SKM-1 treated with dmso at 0.1 percent for 144 hours (cell line): ENCODE measurements around the gene ITGB6.

Experiments used
- DNase-seq: peaks from one replicate; lab custom pipeline; 2025; ENCODE audit not compliant: unreplicated experiment; lab: John Stamatoyannopoulos, UW

Gene ITGB6

DNA sequence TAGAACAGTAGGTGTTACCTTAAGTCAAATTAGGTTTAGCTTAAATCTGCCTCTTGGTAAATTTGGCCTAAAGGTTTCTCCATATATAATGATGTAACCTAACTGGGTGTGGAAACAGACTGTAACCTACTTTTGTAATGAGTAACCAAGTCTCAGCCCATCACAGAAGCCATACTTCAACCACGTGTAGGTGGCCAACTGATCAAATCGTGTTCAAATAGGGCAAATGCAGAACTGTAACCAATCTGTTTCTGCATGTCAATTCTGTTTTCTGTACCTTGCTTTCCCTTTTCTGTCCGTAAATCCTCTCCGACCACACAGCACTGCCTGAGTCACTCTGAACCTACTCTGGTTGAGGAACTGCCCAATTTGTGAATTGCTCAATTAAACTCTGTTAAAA lies 103.7 kb downstream of the ITGB6 start:
- DNase-seq: peak; percentile 68

DNA sequence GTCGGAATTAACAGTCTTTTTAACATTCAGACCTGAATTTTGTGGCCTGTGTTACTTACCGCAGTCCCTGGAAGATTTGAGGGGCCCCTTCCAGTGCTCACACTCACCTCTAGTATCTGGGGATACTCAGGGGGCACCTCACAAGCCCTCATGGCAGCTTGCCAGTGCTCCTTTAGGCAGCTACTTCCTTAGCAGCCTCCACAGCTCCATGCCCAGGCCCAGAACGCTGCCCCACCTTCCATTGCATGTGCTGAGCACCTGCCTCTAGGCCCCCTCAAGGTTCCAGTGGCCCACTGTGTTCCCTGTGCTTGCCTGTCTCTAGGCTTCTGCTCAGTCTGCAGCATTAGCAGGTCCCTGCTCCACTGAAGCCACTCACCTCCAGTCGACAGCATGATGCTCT lies 107.6 kb downstream of the ITGB6 start:
- no peak for DNase-seq

DNA sequence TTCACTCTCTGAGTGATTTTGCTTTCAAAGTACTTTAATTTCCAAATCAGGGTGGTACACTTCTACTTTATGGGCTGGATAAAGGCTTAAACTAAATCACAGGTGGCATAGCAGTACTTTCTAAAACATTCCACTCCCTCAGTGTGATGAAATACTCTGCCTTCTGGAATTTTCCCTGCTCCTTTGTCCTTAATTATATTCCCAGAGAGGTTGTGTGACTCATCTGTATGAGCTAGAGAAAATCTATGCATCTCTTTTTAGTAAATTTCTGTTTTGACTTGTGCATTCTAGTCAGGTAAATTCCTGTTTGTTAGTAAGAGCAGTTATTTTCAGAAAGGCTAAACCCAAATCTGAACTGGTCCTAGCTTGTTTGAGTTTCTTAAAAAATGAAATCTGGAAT lies 108.7 kb downstream of the ITGB6 start:
- DNase-seq: no peak

DNA sequence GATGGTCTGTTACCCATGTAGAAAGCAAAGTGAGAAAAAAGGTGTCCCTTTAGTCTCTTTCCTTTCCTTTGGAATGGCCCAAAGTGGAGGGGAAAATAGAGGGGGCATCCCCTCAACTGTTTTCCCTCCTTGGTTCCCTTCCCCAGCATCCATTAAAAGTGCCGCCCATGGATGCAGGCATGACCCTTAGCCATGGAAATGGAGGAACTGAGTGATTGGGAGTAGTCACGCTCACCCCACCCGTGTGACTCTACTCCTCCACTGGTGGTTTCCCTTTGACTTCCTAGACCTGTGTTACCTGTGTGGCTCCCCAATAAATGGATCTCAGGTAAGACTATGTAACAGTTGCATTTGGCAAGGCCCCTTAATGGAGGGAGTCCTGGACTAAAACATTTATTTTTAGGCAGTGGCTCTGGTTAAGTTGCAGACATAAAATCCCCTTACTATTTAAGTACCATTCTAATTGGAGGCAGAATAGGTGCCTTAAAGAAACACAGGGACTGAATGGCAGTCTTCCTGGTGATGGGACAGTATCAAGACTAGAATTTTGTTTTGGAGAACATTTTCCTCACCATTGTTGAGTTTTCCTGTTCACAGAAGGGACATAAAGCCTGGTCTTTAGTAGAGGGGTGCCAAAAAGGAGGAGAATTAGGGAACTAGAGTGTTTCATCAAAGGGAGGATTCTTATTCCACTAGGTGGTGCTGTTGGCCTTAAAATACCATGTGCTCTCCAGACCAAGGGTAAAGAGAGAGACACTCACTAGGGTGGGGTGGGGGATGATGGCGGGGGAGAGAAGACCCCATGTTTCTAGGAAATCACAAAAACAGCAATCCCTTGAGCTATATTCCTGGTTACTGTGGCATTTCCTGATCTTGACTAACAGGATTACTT lies 112.0 kb downstream of the ITGB6 start:
- DNase-seq: peak; percentile 38

DNA sequence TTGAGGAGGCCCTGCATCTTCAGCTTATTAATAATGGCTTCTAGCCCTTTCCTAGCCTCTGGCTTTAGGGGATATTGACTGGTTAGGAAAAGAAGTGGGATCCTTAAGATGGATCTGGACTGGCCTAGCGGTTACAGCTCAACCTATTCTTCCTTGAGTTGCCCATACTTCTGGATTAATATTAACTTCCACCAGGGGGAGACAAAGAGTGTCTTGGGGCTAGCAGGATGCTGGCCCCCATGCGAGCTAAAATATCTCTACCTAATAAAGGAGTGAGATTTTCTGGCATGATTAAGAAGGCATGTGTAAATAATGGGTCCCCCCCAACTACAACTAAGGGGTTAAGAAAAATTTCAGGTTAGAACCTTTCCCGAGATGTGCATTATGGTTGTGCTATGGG lies 114.4 kb downstream of the ITGB6 start:
- DNase-seq: no peak

DNA sequence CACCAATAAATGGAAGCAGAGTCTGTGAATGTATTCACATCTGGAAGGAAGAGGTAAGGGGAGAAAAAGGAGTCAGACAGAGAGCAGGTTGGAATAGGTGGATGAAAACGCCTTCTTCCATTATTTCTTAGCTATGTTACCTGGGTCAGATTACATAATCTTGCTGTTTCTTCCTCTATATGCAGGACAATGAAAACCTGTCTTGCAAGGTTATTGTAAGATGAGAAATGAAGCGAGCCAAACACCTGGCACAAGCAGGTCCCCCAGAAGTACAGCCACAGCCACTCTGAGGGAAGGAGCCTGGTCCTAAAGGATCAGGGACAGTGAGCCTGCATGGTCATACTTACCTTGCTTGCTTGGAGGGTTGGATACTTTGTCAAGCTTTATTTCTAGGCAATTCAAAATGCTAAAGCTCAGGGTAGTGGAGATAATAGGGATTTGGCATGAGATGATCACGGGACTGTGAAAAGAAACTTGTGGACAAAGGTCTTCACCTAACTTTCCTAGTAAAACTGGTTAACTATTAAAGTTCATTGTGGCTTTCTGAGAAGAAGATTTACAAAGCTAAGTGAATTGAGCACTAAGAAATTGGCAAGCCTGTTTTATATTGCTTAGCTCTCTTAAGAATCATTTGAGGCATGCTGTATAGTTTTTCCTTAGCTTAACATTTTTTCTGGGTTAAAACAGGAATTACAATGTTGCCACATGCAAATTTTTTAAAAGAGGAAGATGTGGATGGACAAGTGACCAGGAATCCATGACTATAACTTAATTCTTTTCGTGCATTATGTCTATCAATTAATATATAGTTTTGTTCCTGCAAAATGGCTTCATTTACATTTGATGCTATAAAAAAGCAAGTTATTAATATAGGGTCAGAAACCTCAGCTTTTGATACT lies 121.9 kb downstream of the ITGB6 start:
- DNase-seq: no peak

DNA sequence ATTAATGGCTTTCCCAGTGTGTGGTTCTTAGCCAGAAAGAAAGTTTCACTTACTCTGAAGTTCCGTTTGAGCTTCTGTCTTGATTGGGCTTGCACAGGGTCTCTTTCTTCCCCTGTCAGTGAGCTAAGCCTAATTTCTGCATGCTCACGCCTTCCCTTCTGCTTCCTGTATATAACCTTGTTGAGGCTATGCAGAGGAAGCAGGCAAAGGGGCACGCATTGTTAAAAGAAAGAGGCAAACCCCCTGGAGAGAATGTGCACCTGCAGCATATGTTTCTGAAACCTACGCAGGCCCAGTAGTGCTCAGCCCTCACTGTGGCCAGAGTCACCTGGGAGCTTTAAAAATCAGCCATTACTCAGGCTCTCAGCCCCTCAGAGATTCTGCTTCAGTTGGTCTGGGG lies 123.2 kb downstream of the ITGB6 start:
- DNase-seq: no peak

DNA sequence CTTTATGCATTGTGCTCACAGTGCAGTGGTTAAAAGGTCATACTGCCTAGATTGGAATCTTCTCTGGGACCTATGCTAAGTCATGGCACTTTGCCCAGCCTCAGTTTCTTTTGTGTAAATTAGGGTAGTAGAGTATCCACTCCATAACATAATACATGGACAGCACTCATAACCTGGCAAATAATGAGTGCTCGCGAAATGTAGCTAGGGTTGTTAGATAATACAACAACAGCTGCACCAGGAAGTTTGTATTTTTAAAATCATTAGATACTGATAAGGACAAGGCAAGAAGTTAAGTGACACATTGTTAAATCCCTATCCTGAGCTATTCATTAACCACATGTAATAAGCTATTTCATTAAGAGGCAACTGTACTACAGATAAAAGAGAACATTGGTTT lies 123.8 kb downstream of the ITGB6 start:
- DNase-seq: no peak

DNA sequence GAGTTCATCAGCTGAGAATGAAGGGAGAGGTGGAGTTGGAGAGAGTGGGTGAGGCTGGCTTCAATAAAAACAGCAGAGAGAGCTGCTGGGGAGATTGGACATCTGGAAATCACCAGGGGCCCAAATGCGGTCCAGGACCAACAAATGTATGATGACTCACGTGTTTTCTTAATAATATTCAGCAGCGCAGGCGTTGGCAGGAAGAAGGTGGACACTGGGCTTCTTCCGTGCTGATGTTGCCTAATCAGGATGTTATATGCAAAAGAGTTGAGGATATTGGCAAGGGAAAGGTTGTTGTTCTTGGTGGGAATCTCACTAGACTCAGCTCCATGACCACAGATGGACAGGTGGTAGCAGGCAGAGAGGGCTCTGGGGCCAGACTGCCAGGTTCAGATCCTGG lies 124.9 kb downstream of the ITGB6 start:
- no peak for DNase-seq

DNA sequence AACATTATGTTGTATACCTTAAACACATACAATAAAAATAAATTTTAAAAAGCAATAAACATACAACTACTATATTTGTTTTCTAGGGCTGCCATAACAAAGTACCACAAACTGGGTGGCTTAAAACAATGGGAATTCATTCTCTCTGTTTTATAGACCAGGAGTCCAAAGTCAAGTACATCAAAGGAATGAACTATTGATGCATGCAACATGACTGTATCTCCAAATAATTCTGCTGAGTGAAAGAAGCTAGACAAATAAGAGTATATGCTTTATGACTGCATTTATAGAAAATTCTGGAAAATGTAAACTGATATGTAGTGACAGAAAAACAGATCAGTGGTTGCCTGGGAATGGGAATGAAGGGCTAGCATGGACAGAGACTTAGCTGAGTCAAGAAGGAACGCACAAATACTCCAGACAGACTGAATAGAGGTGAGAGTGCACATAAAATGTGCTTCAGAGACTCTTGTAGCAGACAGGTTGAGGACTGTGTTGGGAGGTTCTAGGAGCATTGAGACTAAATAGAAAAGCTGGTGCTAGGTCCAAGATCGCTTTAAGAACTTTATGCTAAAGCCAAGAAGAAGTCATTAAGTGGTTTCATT lies 126.7 kb downstream of the ITGB6 start:
- DNase-seq: no peak

DNA sequence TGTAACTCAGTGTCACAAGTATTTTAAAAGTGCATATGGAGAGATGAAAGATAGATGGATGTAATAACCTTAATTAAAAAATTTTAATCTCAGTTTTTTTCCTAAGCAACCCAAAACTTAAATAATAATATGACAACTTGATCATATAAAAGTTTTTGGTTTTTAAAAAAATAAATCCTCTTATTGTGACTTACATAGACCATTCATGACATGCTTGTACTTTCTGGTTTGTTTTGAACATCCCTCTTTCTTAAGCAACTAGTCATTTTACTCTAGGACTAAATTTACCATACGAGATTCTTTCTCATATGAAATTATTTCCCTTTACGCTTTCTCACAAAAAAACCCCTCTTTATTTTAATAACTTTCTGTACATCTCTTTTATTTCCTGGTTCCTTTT lies 131.2 kb downstream of the ITGB6 start:
- no peak for DNase-seq

DNA sequence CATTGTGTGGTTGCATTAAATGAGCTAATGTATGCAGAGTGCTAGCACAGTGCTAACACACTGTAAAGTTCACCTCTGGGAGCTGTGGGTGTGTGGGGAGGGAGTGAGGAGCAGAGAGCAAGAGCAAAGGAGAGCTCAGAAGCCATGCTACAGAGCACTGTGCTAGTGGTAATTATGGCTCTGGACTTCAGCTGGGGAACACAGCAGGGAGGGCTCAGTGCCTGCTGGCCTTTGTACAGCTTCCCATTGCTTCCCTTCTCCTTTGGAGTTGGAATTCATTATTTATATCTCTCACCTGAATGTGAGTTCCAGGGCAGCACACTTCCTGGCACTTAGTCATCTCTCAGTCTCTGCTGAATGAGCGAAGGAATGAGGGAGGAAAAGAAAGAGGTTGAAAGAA lies 135.2 kb downstream of the ITGB6 start:
- no peak for DNase-seq

DNA sequence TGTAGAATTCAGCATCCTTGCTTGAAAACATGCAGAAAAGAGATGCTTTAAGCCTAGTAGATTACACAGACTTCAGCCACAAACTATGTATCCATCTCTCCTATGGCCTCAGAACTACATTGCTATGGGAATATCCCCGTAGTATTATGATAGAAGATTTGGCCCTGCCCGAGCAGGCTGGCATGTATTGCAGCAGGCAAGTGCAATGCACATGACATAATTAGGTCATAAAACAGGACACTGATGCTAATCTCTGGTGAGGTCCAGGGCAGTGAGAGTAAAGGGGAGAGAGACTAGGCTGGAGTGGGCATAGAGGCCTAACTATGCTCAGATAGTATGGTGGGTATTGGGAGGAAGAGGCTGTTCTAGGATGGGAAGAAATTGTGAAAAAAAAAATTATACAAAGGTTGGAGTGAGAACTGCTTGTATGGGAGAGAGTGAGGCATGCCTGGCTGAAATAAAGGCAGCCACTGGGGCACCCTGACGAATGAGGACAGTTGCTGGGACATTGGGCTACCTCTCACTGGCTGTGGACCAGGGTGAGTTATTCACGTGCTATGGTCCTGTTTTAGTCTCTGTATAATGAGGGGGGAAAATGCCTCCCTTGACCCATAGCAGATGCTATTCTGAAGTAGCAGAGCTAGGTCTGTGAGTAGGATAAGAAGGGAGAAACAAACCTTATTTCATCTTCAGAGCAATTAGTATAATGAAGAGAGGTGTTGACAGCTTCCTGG lies 136.0 kb downstream of the ITGB6 start:
- DNase-seq: no peak

DNA sequence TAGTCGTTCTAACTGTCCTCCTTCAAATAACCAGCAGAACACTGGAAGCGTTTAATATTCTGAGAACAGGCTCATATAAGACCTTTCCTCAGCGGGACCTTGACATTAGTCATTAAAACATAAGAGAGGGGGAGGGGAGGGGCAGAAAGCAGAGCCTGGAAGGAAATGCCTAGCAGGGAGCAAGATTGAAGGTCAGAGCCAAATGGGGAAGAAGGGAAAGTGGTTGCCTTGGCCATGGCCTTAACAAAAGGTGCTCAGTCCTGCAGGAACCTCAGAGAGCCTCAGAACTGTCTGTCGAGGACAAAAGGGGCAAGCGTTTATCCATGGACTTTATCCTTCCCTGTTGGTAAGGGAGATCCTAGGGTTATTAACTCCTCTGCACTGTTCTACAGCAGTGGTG lies 136.8 kb downstream of the ITGB6 start:
- no peak for DNase-seq

DNA sequence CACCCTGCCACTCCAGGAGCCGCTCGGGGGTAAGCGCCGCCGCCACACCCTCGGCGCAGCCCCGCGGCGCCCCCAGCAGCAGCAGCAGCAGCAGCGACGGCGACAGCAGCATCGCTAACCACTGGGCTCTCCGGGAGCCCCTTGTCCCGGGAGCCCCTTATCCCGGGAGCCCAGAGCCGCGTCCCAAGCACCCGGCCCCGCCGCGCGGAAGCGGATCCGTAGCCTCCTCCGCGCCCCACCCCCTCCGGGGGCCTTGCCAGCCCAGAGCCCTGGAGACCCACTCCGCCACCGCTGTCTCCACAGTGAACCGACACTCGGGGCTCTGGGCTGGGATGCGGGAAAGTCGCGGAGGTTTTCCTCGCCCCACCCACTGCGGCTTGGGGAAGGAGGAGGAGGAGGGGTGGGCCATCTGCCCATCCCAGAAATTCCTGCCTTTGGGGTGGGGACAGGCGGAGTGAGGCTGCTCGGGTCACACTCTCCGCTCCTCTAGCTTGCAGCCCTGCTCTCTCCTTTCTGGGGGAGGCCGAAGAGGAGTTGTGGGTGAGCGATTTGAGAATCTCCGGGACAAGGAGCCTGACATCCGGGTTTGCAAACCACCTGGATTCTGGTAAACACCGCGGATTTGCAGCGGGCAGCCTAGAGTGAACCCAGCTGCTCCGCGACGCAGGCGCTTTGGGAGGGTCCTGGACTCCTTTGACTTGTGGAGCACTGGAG lies 137.6 kb downstream of the ITGB6 start, which contains the start of gene PLA2R1:
Gene PLA2R1 (minus strand): TSS at position 324 of the 714 bp plus-strand sequence. CDS start 212 bp downstream, at position 112.
- DNase-seq: no peak

DNA sequence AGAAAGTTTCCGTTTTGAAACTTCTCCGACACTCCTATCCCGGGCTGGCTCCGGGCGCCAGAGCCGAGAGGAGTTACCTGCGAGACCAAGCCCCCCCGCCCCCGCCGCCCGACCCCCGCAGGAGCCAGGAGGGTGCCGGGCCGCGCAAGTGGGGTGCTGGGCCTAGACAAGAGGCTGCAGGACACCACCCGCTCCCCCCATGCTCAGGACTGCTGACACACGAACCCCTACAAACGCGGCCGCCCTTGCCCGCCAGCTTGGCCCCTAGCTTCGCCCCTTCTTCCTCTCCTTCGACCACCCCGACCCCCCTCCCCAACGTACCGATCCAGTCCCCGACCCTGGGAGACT lies 138.2 kb downstream of the ITGB6 start:
- DNase-seq: no peak

DNA sequence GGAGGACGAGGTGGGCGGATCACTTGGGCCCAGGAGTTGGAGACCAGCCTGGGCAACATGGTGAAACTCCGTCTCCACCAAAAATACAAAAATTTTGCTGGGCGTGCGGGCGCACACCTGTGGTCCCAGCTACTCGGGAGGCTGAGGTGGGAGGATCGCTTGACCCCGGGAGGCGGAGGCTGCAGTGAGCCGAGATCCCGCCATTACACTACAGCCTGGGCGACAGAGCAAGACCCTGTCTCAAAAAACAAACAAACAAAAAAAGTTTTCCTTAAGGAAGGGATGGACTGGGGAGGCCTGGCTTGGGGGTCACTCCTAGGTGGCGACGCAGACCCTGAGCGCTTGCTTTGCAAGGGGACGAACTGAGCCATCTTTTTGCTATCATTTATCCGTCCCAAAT lies 138.5 kb downstream of the ITGB6 start:
- DNase-seq: no peak

DNA sequence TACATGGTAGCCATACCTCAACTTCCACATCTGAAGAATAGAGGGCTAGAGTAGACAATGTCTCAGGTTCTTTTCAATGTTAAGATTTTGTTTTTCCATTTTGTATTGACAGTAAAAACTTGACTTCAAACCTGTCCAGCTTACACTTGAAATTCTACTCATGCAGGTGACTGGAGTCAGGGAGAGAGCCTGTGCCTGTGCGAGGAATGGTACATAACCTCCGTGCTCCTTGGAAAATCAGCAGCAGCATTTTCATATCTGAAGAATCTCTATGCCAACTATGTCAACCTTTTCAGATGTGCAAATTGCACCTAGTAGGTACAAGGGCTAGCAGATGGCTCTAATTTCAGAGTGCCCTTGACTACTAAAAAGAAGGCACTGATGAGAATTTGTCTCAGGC lies 139.8 kb downstream of the ITGB6 start:
- no peak for DNase-seq

DNA sequence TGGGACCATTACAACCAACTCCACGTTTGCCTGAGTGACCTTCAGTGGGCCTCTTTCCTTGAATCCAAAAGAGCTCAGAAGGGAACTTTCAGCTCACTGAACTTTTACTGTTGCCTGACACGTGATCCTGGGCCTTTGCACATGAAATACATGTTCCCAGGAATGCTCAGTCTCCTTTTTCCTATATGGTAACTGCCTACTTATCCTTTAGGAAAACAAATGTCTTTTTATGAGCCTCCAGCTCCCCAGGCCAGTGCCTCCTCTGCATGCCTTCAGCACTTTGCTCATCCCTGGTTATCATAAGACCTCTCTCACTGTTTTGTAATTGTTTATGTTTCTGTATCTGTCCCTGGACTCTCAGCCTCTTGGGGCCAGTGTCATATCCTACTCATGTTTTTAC lies 142.7 kb downstream of the ITGB6 start:
- DNase-seq: no peak

DNA sequence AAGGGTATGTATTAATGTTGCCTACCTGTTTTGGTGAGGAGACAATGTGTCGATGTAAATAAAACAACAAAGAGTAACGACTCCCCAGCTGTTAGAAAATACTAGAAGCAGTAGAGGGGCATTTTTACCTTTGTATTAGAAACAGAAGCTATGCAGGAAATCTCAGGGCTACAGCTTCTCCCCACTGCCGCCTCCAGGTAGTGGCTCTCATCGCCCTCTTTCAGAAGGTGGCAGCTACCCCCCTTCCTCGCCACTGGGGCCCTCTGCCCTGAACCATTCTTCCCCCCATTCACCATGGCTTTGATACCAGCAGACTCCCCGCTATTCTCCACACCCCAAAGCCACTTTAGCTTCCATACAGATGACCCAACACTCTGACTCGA lies 144.4 kb downstream of the ITGB6 start:
- no peak for DNase-seq
